A204.1 (cell line): ENCODE results near the gene RPS23.
"Not testable (repeated sequence)": the region's sequence is repeated elsewhere in the genome, so short reads cannot be mapped to it uniquely, and the experiment has no call there.

ENCODE experiments used
- FAIRE-seq: peaks from 2 replicates; lab custom pipeline; 2012; peaks lifted over from hg19 to GRCh38; lab: Jason Lieb, UNC

RPS23 gene

DNA sequence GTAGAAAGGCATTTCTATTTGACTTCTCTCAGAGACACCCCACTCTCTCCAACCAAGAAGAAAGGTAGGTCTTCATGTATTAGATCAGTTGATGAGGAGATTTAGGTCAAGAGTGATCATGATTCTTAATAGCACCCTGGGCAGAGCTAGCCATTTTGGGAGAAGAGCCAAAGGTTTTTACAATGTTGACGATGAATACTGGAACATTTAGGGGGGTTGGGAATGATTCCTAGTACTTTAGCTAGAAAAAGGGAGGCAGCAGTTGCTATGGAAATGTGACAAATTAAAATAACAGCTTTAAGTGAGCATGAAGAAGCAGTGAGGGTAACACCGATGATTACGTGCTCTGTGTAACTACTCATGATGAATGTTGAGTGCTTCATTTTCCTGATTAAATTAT lies 9.5 kb upstream of the RPS23 start:
- no peak for FAIRE-seq

DNA sequence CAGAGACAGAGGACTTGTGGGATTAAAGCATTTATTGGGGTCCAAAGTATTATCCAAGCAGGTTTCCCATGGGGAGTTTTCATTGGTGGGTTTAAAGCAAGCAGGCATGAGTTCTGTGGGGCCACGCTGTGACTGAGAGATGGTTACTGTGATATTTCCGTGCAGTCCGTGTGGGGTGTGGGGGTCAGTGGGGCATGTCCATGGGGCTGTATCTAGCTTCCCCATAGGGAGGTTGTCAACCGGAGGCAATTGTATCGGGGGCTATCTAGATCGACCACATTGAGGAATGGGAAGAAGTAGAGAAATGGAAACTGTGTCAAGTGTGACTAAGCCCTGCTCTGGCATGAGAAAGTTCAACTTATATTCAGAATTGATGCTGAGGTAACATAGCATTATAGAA lies 7.1 kb upstream of the RPS23 start:
- FAIRE-seq = no peak

DNA sequence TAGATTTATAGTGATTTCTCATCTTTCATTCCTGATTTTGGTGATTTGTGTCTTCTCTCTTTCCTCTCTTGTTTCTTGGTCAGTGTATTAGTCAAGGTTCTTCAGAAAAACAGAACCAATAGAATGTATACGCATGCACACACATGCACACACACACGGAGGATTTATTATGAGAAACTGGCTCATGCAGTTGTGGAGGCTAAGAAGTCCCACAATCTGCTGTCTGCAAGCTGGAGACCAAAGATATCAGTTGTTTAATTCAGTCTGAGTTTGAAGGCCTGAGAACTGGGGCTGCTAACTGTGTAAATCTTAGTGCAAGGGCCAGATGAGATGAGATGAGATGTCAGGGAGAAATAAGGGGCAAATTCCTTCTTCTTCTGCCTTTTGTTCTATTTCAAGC lies 5.7 kb upstream of the RPS23 start:
- no peak for FAIRE-seq

DNA sequence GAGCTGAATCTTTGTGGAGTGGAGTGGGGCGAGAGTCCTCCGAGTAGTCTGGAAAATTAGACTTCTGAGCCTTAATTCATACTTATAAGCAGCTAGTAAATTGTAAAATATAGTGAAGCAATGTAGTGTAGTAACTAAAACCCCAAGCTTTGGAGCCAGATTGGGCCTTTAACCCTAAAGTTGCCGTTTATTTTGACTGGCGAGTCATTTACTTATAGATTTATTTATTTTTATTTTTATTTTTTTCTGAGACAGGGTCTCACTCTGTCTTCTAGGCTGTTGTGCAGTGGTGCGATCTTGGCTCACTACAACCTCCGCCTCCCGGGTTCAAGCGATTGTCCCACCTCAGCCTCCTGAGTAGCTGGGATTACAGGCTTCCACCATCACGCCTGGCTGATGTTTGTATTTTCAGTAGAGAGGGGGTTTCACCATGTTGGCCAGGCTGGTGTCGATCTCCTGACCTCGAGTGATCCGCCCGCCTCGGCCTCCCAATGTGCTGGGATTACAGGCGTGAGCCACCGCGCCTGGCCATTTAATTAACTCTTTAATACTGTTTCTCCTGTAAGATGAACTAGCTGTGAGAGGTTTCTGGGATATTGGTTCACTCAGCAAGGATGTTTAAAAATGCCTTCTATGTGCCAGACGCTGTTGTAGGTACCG lies 687 bp upstream of the RPS23 start:
- no peak for FAIRE-seq

DNA sequence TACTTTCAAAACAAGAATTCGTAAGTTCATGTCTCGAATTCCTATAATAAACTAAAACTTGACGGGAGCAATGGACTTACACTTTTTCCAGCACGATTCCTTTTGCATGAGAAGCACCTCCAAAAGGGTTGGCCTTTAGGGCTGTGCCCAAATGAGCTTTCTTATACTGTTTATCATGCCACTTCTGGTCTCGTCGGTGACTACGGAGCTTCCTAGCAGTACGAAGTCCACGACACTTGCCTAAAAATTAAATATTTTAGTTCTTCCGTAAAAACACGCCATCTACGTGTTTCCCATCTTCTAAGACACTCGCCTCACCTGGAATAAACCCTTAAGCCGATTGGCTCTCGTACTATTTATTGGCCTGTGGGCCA lies 554 bp downstream of the RPS23 start:
- no peak for FAIRE-seq

DNA sequence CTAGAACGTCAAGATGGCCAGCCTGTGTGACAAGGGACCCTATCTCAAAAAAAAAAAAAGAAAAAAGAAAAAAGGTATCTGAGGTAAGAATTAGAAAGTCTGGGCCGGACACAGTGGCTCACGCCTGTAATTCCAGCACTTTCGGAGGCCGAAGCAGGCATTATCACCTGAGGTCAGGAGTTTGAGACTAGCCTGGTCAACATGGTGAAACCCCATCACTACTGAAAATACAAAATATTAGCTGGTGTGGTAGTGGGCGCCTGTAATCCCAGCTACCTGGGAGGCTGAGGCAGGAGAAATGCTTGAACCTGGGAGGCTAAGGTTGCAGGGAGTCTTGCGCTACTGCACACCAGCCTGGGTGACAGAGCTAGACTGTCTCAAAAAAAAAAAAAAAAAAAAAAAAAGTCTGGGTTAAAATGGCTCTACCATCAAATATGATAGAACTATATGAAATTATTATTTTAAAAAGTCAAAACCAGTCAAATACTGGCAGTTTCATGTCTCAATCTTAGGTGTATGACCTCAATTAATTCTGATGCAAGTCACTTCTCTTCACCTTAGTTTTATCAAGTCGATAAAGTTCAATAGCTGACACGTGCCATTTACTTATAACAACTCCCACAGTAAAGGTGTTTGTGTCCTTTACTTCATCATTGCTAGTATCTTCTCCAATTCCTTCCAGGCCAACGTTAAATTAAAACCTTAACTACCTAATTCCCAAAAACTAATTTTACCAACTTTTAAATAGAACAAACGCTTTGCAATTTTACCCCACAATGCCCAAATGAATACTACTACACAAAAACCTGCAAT lies 1.1 kb downstream of the RPS23 start:
- FAIRE-seq = no peak

DNA sequence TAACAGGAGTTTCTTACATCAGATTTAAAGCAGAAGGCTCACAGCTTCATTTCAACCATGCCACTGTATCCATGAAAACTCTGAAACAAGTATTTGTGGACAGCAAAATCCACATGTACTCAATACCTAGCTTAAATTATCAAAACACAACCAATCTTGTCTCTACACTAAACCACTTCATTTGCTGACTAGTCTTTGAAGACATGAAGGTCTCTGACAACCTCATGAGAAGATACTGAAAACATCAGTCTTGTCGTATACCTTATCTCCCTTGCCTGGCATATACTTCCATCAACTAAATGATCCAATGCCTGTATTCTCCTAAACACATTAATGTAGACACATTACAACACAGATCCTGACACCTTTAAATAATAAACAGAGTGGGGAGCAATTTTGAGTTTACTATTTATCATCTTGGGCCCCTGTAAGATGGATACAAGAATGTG lies 2.9 kb downstream of the RPS23 start:
- no peak for FAIRE-seq

DNA sequence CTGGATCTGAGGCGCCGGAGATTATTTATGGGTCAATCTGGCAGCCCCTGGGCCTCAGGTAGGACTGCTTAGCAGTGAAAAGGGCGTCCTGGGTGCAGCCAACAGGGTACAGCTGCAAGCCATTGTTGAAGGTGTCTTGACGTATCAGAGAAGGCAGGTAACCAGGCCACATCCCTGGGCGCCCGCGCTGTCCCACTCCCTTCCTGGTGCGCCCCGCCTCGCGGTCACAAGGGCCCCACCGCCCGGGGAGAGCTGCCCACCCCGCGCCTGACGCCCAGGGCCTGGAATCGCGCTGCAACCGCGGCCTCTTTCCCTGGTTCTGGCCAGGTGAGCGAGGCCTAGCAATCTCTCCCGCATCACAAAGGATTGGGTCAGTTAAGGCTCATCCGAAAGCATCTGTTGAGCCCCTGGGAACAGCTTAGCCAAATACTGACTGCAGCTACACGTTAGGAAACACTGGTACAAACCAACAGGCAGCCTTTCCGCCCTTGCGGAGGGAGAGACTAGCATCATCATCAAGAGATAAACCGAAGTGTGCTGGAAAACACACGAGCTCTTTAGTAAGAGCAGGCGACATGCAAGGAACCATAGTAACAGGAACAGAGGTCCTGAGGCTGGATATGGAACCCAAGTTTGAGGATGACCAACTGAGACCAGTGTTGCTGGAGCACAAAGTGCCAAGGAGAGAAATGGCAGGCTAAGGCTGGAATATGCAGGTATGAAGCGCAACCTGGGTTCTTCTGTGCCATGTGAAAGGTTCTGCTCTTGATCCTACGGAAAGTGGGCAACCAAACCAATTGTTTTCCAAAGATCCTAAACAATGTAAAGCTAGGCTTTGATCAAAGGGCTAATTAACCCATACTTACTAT lies 3.6 kb downstream of the RPS23 start:
- FAIRE-seq = no peak

DNA sequence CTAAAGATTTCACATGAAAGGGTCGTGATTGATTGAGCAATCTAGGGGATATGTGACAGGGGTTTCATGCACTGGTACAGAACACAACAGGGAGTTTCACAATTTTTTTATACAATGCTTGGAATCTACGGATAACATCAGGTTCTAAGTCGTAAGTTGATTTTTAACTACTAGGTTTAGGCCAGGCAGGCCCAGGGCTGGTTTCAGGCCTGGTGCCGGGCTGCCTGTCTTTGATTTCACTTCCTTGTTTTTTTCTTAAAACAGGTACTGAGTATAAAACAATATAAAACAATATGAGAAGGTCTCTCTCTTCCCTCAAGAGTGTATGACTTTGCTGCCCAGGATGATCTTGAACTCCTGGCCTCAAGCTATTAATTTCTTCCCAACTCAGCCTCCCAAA lies 4.7 kb downstream of the RPS23 start:
- not testable (repeated sequence) for FAIRE-seq

DNA sequence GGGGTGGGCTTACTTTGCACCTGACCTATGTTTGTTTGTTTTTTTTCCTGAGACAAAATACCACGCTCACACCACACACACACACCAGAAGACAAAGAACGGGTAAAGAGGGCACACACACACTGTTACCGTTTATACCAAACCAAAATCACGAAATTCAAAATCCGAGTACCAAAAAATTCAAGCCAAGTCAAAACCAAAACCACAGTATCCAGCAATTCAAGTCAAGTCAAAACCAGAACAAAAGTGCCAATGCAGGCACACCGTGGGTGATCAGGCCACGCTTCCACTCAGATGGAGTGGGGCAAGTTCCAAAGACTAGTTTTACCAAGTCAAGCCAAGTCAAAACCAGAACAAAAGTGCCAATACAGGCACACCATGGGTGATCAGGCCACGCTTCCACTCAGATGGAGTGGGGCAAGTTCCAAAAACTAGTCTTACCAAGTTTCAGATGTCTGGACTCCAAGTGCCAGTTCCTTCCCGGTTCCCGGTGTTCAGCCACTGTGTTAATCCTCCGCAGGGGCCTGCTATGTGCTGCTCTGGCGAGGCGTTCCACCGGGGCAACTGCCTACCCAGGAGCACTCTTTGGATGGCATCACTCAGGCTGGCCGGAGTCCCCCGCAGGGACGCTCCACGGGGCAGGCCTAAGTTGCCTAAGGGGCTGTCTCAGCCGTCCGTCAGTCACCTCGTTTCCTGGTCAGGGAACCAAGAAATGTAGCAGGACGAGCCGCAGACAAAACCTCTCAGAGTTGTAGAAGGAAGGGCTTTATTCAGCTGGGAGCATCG lies 5.4 kb downstream of the RPS23 start:
- not testable (repeated sequence) for FAIRE-seq

DNA sequence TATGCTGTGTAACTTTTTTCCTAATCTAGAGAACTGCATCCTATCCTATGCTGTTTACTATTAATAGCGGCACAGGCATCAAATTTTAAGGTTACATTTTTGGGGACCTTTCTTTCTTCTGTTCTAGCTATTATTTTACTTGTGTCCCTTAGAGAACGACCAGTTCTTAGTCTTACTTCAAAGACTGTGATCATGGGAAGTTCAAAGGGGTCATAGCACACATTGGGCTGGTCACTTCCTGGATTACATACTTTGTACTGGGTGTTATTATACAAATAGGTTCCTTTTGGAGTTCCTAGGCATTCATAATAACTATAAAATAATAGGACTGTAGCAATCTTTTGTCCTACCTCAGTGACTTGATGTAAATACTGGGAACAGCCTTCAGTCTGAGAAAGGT lies 8.8 kb downstream of the RPS23 start:
- FAIRE-seq = not testable (repeated sequence)

DNA sequence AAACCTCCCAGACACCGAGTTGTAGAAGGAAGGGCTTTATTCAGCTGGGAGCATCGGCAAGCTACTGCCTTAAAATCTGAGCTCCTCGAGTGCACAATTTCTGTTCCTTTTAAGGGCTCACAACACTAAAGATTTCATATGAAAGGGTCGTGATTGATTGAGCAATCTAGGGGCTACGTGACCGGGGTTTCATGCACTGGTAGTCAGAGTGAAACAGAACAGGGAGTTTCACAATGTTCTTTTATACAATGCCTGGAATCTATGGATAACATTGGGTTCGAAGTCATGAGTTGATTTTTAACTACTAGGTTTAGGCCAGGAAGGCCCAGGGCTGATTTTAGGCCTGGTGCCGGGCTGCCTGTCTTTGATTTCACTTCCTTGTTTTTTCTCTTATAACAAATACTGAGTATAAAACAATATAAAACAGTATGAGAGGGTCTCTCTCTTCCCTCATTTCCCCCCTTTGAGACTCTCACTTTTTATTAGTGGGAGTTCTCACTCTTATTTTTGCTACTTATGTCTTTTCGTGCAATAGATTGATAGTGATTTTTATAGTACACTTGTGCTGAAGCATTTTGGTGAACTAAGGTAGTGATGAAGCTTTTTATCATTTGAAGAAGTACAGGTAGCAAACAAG lies 10.7 kb downstream of the RPS23 start:
- not testable (repeated sequence) for FAIRE-seq

DNA sequence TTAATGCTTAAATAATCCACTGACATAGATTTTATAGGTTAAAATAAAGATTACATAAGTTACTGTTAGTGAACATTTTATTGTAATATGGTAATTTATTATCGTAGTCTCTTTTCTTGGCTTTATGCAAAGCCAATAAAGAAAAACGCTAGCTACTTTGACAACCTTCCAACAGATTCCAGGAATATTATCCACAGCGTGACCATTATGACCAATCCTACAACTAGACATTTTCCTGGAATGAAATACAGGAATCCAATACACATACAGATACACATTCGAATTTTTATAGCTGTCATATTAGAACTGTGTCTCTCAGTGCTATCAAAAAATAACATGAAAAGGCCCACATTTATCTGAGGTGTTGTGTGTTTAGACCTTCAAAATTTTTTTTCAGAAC lies 13.1 kb downstream of the RPS23 start:
- no peak for FAIRE-seq

DNA sequence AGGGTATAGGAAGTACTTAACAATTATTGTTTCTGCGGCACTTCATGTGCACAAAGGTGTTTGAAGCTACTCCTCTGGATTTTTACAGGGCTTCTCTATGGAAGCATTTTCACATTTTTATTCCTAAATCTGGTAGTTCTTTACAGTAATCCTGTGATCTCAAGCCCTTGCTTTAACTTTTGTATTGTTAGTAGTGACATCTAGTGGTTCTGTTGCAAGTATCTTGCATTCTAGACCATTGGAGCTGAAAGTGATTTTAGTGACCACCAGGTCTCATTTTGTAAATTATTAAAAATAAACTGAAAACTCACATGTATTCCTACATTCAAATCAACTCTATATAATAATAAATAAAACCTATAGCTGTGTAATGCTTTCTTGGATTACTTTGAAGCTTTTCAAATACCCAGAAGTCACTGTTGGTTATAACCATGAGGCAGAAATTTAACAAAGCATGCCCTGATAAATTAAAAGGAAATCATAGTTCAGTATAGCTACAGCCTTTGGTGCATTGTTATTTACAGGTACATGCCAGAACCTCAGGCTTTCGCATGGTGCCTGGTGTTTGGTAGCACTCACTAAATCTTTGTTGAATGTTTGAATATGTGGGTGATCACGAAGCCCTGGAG lies 18.9 kb downstream of the RPS23 start:
- FAIRE-seq = peak; percentile 96

DNA sequence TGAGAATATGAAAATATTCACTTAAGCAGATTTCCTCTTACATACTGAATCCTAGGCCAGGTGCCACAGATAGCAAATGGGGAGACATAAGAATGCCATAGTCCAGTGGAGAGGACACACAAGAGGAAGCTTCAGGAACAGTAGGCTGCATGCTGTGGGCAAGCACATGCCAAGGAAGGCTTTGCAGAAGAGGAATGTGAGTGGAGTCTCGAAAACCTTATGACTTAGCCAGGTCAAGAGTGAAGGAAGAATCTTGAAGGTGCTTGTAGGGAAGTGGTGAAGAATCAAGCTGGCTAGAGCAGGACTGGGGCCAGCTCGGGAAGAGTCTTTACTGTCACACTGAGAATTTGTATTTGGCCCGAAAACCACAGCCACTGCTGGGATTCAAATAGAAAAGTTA lies 20.4 kb downstream of the RPS23 start:
- FAIRE-seq = no peak

DNA sequence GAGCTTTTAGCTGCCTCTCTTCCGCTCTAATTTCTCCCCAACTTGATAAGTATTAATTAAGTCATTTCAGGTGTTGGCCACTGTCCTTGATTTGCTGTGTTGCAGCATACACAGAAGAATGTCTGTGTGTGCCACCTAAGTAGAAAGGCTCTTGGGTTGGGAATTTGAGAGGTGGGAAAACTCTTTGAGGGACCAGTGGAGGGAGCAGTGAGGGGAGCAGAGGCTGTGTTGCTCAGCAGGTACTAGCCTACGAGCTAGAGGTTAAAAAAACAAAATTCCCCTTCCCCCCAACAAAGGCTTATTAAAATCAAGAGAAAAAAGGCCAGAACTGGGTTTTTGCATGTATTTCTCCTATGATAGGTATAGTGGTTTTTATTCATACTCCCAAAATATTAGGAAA lies 20.9 kb downstream of the RPS23 start:
- no peak for FAIRE-seq

DNA sequence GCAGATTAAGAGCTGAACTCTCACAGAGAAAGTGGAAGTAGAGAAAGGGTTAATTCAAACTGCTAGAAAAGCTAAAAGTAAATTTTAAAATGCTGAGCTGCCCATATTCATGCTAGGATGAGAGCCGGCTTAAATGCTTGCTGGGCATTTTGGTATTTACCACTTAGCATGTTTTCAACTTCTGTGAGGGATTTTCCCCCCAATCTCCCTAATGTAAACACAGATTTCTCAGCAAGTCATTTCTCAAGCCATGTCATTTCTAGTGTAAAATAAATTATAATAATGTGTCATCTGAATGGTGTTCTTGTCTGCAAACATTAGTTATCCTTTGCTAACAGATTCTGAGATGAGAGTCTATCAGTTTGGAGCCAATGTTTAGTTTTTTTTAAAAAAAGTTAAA lies 22.3 kb downstream of the RPS23 start:
- no peak for FAIRE-seq

DNA sequence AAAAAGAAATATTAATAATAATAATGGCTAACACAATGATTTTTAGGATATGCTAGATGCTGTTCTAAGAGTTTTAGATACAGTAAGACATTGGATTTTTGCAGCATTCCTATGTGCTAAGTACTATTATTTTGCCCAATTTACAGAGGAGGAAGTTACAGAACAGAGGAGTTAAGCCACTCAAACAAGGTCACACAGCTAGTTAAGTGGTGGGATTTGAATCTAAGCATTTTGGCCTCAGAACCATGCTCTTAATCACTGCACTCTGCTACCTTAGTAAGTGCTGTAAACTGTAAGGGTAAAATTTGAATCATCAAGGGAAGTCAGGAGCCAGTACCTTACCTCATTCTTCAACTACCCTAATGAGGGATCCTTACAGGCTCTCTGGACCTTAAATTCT lies 25.4 kb downstream of the RPS23 start:
- FAIRE-seq = no peak

DNA sequence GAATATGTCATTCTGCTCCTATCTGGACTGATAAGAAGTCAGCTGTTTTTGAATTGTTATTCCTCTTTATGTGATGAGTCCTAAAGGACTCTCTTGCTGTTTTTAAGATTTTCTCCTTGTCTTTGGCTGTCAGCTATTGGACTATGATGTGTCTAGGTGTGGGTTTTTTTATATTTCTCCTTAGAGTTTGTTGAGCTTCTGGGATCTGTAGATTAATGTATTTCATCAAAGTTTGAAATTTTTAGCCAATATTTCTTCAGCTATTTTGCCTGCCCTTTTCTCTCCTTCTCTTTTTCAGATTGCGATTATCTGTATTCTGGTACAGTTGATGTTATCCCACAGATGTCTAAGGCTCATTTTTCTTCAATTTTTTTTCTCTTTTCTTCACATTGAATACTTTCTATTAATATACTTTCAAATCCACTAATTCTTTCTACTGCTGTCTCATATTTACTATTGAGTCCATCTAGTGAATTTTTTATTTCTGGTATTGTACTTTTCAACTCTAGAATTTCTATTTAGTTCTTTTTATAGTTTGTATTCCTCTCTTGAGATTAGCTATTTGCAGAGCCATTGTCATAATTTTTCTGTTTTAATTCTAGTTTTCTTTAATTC lies 31.1 kb downstream of the RPS23 start:
- peak; percentile 29 for FAIRE-seq

DNA sequence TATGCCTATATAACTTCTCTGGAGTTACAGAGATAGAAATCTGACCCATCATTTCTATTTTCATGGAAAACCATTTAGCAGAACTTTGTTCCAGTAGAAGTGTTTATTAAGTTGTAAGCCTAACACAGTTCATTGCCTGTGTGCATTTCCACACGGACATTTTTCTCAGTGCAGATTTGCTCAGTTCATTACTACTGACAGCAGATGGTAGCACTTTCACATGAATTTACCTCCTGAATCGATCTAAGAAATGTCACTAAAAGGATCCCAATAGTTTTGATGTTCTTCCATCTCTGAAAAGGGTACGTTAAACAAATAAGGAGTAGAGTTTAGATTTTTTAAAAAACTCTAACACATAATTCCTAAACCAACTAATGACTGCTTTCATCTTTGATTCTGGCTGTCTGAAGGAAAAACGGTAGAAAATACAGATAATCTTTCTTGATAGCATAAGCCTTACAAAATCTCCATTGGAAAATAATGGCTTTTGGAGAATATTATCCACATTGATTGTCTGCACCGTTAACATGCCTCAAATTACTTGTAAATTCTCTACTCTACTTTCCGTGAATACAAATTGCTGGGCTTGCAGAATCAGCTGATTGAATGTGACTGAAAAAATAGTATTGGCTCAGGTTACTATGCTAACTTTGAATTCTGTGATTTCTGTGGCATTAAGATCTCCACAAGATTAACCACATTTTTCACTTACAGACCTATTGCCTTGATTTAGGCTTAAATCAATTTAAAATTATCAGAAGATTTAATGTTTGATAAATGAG lies 33.1 kb downstream of the RPS23 start:
- no peak for FAIRE-seq
